Lower leg skin (tissue), 4 donors: ENCODE results near the gene ZBTB16. TPM values are rescaled to one million over a fixed set of nuclear protein-coding genes. Genes with fewer than 3 reads are reported as not detected.

Source experiments
- DNase-seq, 2 donors: peaks; one replicate each; pipeline ENCODE4 v3.0.0-alpha.2; 2019; ENCODE audit warnings: low spot score in 2 of 2
- H3K4me3 ChIP-seq: fragments of 200-600 bp; sonication (generic); 2 replicates; pipeline ENCODE4 v1.5.1; 2017; ENCODE audit warnings: mild to moderate bottlenecking, low read depth; ENCODE audit not compliant: poor library complexity, severe bottlenecking
- POLR2A ChIP-seq, 2 donors: fragments of 450-650 bp; IDR thresholded peaks; one replicate each; pipeline ENCODE4 v1.6.1; 2016 to 2017; ENCODE audit warnings: antibody characterized with exemption in 2 of 2, mild to moderate bottlenecking in 1 of 2, moderate library complexity in 1 of 2
- WGBS, 2 donors: methylation state at CpG; one replicate each; pipeline ENCODE4 v1.1.5; 2018; 5-methylcytosine and 5-hydroxymethylcytosine counted together
- intact Hi-C: fragments of 100-400 bp; cut with DNase I; formaldehyde crosslinking; loops from one replicate; pipeline ENCODE4 v1.15.0; 2023; ENCODE audit warnings: low total_unique reads
- total RNA-seq, 4 donors: library from RNA; depleted of rRNA; stranded (reverse); fragments of >200 nt; gene quantifications; one replicate each; pipeline ENCODE4 v1.1.0, GENCODE V29; 2016
- TF ChIP-seq, protein P1 (sequence below), 3 donors: fragments of 450-650 bp; IDR thresholded peaks; one replicate each; pipeline ENCODE4 v1.5.1; 2016; ENCODE audit warnings: antibody characterized with exemption in 3 of 3, mild to moderate bottlenecking in 3 of 3, moderate library complexity in 2 of 3

ZBTB16 gene
- total RNA-seq, 4 donors from 2014 or later = 167 to 369 (median 233) TPM

GRCh38 chr11:114250993-114251814, 191.7 kb downstream of the ZBTB16 start:
- WGBS, 2 donors = 90% methylated on average over 14 of the region's 14 CpGs
- TF ChIP-seq, protein P1, sequence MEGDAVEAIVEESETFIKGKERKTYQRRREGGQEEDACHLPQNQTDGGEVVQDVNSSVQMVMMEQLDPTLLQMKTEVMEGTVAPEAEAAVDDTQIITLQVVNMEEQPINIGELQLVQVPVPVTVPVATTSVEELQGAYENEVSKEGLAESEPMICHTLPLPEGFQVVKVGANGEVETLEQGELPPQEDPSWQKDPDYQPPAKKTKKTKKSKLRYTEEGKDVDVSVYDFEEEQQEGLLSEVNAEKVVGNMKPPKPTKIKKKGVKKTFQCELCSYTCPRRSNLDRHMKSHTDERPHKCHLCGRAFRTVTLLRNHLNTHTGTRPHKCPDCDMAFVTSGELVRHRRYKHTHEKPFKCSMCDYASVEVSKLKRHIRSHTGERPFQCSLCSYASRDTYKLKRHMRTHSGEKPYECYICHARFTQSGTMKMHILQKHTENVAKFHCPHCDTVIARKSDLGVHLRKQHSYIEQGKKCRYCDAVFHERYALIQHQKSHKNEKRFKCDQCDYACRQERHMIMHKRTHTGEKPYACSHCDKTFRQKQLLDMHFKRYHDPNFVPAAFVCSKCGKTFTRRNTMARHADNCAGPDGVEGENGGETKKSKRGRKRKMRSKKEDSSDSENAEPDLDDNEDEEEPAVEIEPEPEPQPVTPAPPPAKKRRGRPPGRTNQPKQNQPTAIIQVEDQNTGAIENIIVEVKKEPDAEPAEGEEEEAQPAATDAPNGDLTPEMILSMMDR (IDR thresholded peaks at IDR 0.05) = no peak
- no peak for TF ChIP-seq POLR2A (IDR thresholded peaks at IDR 0.05)
- DNase-seq = no peak
- intact Hi-C loops = no loop called here
- H3K4me3 ChIP-seq = no peak overlapping the region

DNA sequence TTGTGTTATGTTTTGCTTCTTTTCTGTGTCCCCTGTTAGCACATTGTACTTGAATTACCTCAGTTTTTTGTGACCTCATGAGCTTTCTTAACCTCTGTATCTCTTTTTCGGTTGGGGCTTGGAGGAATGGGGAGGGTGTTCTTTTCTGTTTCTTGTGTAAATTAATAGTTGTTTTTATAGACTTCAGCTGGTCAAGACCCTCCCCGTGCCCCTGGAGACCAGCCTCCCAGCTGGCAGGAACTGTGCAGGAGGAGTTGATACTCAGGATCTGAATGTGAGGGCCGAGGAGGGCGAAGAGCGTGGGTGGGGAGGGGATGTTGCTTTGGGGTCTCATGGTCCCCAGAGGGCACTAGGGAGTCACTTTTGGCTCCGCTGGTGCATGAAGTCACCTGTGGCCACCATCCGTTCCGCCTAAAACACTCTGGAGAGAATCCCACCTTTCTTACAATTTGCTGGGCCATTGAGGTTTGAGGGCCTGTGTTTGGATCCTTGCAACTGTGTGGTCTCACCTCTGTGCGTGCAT, 192.4 kb downstream of the ZBTB16 start:
- no peak for DNase-seq
- H3K4me3 ChIP-seq = no peak overlapping the region
- TF ChIP-seq, protein P1 (IDR thresholded peaks at IDR 0.05) = no peak
- no peak for TF ChIP-seq POLR2A (IDR thresholded peaks at IDR 0.05)
- WGBS, 2 donors = 85 to 88% methylated on average over 9 of the region's 9 CpGs
- intact Hi-C loops = no loop called here

DNA sequence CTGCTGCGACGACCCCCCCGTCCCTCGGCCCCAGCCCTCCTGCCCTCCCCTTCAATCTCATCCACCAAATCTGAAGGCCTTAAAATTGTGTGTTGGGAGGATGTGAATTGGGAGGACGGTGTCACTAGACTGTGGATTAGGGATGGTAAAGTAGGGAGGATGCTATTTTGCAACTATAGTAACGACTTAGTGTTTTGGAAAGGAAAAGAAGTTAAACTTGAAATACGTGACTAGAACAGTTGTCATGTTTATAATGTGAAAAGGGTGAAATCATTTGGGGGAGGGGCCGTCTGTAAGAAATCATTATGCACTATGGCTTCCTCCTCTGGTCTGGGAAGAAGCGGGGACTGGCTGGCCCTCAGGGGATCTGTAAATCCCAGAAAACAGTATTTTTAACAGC, 193.3 kb downstream of the ZBTB16 start:
- TF ChIP-seq, protein P1 (IDR thresholded peaks at IDR 0.05) = no peak
- TF ChIP-seq POLR2A (IDR thresholded peaks at IDR 0.05) = no peak
- no peak for DNase-seq
- H3K4me3 ChIP-seq = no peak overlapping the region
- intact Hi-C loops = no loop called here
- WGBS, 2 donors = 57 to 67% methylated on average over 9 of the region's 9 CpGs

DNA sequence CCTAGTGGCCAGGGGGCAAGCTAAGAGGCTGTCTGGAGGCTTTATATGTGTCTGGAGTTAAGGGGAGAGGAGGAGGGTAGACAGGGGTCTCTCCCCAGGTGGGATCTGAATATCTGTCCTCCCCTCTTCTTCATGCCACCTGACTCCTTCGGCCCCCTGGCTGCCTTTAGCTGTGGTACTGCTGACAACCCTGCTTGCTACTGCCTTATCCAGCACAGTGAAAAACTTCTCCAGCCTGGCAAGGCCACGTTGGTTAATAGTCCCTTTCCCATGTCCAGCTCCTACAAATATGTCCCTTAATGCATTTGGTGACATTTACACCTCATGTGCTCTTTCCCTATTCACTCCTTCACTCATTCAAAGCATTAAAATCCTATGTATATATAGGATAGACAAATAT, 194.3 kb downstream of the ZBTB16 start:
- 68 to 71% methylated on average over 2 of the region's 2 CpGs for WGBS, 2 donors
- H3K4me3 ChIP-seq = no peak overlapping the region
- DNase-seq = no peak
- intact Hi-C loops = no loop called here
- no peak for TF ChIP-seq POLR2A (IDR thresholded peaks at IDR 0.05)
- TF ChIP-seq, protein P1 (IDR thresholded peaks at IDR 0.05) = no peak

DNA sequence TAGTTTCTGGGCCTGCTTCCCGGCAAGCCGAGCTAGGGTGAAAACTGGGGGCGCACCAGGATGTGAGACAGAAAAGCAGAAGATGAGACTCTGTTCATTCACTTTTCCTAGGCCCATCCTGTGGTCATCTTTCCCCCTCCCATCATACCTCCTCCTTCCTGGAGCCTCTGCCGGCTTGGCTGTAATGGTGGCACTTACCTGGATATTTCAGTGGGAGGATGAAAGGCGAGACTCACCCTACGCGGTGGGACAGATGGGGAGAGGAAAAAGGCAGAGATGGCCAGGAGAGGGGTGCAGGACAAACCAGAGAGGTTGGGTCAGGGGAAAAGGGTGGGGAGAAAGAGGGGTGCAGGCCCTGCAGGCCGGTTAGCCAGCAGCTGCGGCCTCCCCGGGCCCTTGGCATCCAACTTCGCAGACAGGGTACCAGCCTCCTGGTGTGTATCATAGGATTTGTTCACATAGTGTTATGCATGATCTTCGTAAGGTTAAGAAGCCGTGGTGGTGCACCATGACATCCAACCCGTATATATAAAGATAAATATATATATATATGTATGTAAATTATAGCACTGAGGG, 195.1 kb downstream of the ZBTB16 start:
- no peak overlapping the region for H3K4me3 ChIP-seq
- 94 to 95% methylated on average over 14 of the region's 14 CpGs for WGBS, 2 donors
- intact Hi-C loops = loop anchor here (5.0 kb wide), 1 partner anchor 192 kb away; no protein-coding TSS in a partner anchor
- TF ChIP-seq, protein P1 (IDR thresholded peaks at IDR 0.05) = no peak
- TF ChIP-seq POLR2A (IDR thresholded peaks at IDR 0.05) = no peak
- no peak for DNase-seq
